Activated CD8-positive, alpha-beta memory T cell treated with anti-CD3 and anti-CD28 coated beads, Interleukin-2, amount 50 U/mL, for 24 hours (primary cell): Measurements from ENCODE around the gene CLCN5.
"Not testable (repeated sequence)": the region's sequence is repeated elsewhere in the genome, so short reads cannot be mapped to it uniquely, and the experiment has no call there.

ENCODE experiments used
- DNase-seq: peaks from one replicate; pipeline ENCODE4 v3.0.0-alpha.2; 2020; ENCODE audit errors: extremely low read depth

The CLCN5 gene

DNA sequence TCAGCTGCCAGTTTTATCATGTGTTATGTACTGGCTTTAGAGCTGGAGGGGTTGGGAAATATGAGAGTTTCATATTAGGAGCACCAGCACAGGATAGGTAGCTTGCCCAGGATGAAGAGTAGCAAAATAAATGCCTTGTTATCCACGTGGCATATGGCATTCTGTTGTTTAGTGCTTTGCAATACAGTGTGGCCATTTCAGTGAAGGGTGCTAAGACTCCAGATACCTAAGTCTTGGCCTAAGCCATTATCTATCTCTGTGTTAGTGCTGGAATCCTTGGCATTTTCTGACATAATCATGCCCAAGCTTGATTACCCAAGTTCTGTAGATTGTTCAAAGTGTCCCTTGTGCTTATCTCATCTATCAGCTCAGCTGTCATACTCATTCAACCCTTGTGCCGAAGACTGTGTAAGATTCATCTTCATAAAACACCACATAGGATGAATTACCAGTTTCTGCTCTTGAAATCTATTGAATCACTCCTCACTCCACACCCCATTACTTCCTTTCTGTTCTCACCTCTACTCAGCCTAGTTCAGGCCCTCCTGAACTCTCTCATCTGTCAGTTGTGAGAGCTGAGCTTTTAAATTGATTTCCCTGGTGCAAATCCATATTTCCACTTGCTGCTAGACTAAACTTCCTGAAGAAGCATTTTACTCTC, 73.5 kb downstream of the CLCN5 start:
- no peak for DNase-seq

DNA sequence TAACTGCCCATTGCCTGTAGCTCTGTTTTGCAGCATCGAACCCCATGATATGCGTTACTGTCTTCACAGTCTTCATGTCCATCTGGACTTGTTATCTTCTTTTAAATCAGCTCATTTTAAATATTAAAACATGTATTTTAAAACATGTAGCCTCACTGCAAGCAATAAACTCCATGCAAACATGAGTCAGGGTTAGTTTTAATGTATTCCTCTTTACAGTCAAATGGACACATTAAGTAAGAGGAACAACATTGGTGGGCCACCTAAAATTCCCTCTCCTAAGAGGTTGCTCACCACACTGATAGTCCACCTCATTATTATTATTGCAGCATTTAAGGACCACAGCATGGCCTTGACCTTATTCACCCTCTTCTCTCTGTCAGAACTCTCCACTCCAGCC, 74.1 kb downstream of the CLCN5 start:
- no peak for DNase-seq

DNA sequence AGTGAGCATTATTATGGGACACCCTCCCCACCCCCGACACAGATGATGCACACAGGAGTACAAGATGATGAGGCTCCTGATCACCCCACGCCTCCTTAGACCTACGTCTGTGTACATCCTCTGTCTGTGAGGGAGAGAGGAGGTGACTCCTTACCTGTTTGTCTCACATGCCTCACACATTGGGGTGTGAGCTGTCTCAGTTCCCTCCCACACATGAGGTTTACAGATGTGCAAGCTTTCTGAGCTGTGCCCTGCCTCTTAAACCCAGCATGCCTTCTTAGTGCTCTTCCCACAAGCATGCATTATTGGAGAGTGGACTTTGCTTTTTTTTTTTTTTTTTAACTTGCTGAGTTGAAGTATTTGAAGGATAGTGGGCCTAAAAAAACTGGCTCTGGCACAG, 76.7 kb downstream of the CLCN5 start:
- DNase-seq: no peak

DNA sequence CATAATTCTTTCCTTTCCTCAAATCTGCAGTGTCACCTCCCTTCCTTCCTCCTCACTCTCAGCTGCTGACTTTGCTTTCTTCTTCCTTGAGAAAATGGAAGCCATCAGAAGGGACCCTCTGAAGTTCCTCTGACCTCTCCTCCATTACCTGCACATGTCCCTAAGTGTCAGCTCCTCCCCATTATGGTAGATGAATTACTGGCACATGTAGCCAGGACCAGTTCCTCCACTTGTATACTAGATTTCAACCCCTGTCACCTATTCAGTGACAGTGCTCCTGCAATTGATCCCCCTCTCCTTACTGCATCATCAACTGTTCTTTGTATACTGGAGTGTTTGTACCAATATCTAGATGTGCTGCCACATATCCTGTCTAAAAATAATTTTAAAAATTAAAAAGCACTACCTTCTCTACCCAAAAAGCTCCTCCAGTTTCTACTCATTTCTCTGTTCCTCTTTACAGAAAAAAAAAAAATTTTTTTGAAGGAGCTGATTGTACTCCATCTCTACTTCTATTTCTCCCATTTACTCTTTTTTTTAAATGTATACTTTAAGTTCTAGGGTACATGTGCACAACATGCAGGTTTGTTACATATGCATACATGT, 78.6 kb downstream of the CLCN5 start:
- no peak for DNase-seq

DNA sequence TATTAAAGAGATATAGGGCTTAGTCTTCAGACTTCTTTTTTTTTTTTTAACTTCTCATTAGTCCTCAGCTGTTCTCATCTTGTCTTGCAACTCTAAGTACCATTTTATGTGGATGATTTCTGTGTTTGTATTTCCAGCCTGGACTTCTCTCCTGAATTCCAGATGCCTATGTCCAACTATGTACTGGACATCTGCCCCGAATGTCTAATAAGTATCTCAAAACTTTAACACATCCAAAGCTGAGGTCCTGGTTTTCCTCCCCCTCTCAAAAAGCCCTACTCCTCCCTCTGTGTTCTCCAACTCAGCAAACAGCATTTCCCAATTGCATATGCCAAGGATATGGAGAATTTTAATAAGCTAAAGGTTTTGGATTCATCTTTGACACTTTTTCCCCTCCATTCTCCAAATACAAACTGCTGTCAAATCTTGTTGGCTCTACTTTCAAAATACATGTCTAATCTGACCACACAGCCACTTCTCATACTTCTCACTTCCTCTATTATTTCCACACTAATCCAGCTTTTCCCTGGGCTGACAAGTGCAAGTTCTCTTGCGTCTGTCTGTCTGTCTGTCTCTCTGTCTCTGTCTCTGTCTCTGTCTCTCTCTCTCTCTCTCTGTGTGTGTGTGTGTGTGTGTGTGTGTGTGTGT, 79.8 kb downstream of the CLCN5 start:
- DNase-seq: no peak

DNA sequence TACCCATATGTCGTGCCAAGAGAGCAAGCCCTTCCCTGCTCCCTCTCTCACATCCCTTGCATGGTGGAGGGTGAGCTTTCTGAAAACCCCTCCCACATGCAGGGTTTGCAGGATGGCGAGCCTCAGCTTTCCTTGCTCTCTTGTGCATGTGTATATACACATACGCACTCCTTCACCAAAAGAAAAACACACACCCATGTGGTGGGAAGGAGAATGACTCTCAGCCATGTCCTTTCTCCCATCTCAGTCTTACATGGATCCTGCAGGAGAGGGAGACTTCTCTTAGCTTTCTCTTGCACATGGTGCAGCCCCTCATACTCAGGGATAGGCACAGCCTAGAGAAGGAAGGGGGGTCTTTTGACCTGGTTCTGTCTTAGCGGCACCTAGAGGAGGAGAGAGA, 81.1 kb downstream of the CLCN5 start:
- no peak for DNase-seq

DNA sequence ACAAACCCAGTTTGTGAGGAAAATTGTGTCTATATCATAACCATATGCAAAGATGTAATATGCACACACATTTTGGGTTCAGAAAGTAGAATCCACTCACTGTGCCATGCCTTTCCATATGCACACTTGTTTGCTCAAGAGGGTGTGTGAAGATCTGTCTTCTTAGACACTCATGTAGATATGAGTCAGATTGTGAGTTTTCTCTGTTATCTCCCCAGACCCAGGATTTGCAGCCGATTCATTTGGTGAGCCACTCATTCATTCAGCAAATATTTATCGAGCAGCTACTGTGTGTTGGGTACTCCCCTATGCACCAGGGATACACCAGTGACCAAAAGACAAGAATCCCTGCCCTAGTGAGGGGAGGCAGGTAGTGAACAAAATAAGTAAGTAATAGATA, 81.5 kb downstream of the CLCN5 start:
- no peak for DNase-seq

DNA sequence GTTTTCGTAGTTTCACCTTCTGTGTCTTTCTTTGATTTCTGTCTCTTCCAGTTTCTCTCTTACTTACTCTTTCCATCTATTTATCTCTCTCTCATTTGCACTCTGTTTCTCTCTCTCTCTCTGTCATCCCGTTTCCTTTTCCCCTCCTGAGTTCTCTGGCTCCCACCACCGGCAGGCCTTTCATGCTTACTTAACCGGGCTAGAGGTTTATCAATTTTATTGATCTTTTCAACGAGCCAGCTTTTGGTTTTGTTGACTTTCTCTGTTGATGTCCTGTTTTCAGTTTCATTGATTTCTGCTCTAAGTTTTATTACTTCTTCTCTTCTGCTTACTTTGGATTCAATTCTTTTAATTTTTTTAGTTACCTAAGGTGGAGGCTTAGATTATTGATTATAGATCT, 103.2 kb downstream of the CLCN5 start:
- not testable (repeated sequence) for DNase-seq

DNA sequence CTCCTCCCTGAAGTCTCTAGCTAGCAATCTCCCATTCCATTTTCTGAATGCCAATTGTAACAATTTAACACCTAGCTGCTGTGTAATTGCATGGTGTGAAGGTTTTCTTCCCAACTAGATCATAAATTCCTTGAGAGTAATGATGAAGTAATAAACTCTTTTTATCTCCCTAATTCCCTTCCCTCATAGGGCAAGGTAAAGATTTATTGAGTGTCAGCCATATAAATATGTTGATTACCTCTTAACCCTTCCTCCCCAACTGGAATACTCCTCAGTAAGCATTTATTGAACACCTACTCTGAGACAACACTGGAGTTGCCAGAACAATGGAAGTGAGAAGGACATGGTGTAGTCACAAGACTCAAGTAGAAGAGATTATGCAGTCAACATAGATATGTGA, 112.7 kb downstream of the CLCN5 start:
- no peak for DNase-seq

DNA sequence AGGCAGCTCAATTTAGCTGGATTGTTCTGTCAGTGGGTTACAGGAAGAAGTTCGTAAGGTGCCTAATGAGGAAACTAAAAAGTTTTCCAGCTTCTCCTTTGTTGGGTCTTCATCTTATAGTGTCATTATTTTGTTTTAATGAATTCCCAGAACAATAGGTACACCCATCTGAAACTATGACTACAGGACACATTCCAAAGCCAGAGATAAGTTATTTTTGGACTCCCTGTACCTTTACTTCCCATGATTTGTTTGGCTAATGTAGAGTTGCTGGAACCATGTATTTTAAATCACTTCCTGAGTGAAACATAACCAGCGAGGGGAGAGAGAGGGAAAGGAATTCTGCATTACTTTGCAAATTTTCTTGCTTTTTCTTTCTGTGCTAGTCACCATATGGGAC, 114.0 kb downstream of the CLCN5 start:
- DNase-seq: no peak

DNA sequence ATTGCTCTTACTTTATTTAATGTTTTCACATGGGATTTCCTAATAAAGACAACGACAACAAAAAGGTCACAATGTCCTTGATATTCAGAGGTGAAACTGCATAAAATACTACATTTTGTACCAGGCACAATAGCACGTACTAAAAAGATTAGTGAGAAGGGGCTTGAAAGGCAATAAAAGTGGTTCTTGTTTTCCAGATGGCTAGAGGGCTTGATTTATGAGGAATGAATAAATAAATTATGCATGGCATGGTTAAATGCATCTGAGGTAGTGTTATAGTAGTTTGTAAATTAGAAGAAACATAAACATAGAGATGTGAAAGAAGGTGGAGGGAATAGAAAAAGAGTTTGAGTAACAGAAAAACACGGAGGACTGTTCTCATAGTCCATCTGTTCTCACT, 123.4 kb downstream of the CLCN5 start:
- no peak for DNase-seq

DNA sequence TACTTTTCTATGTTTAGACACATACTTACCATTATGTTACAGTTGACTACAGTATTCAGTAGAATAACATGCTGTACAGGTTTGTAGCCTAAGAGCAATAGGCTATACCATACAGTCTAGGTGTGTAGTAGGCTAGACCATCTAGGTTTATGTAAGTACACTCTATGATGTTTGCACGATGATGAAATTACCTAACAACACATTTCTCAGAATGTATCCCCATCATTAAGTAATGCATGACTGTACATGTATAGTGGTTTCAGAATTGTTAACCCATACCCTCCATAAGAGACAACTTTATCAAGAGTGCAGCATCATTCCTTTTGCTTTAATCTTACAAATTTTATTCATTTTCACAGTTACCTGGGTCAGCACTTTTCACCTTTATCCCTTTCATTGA, 126.8 kb downstream of the CLCN5 start:
- DNase-seq: no peak

DNA sequence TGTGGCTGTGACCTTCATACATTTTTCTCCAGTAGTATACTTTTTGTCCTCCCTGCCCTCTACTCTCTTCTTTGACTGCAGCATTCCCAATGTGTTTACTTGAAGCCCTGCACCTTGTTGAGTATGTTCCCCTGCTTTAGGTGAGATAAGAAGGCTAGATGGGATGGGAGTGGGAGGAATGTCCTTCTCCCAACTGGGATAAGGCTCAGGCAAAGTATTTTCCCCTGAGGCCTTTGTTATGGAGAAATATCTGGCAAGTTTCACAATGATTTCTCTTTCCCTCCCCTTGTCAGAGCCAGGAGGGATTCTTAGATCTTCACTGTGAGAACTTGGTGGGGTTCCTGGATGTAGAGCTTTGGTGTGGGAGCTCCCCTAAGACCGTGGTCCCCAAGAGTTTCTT, 131.8 kb downstream of the CLCN5 start:
- DNase-seq: no peak

DNA sequence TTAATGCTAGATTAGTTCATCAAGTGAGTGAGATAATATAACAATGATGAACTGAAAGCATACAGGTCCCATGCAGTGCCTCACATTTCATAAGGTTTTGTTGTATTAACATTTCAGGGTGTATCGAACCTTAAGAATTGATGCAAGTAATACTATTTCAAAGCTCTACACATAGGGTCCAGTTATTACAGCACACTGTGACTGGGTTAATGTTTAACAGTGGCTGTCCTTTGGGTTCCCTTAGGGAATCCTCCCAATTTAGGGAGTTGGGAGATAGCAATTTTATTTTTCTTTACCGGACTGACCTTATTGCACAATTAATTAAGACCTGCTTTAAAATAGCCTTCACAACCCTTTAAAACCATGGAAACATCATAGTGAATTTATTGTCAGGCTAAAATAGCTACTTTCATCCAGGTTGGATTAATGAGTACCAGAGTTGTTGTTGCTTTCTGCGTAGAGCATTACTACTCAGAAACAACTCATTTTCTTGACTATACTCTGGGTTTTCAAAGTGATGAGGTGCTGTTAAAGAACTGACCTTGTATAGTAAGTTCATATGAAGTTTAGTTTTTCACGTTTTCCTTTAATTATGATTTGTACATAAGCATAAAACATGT, 144.0 kb downstream of the CLCN5 start:
- no peak for DNase-seq

DNA sequence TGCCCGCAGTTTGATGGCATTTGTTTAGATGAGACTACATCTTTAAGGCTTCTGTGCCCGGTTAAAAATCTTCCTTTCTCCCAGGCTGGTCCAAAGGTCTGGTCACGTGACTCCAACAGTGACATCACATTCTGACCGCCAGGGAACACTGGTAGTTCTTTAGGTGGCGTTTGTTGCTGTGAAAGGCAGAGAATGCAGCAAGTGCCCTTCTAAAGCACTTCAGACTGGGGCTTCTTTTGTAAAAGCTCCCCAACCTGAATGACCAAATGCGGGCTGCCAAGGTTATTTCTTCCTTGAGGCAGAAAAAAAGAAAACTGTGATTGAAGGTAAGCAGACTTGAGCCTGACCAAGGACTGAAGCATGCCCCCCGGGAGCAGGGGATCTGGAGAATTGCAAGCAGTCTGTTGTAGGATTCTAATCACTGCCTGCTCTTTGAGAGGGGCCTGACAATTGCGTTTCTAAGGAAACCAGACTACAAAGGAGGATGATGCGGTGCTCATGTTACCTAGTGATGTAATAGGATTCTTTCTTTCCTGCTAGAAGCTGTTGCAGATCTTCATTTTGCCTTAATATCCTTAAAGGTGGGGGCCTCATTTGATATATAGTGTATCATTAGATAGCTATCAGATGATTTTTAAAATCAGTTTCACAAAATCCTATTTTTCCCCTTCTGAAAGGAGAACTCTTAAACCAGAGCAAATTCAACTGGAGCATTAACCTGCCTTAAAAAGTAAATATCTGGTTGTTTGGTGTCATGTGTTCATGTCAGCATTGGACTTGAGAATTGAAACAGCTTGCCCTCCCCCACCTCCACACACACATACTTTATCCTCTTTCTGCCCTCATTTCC, 145.3 kb downstream of the CLCN5 start:
- no peak for DNase-seq

DNA sequence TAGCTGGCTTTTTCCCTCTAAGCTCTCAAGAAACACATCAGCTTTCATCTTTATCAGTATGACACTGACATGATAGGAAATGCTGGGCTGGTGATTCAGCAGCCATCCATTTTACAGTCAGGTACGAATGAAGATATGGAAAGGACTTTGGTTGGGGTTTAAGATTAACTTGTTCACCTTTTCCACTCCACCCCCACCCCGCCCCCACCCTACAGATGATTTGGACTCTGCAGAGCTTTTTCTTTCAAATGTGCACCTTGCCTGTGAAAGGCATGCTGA, 145.8 kb downstream of the CLCN5 start:
- DNase-seq: no peak

DNA sequence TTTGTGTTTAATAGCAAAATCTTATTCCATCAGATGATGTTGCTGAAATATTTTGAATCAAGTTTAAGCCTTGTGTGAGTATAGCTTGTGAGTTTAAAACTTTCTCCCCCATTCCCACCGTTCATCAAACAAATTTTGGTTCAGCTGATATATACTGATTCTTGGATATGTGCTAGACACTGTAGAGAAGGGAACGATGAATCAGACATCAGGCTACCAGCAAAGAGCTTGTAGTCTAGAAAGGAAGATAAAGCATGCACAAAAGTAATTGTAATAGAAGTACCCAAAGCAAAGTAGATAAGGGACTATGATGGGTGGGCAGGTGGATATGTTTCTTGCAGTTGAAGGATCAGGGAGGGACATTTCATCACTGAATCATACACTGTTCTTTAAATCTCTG, 146.5 kb downstream of the CLCN5 start:
- no peak for DNase-seq

DNA sequence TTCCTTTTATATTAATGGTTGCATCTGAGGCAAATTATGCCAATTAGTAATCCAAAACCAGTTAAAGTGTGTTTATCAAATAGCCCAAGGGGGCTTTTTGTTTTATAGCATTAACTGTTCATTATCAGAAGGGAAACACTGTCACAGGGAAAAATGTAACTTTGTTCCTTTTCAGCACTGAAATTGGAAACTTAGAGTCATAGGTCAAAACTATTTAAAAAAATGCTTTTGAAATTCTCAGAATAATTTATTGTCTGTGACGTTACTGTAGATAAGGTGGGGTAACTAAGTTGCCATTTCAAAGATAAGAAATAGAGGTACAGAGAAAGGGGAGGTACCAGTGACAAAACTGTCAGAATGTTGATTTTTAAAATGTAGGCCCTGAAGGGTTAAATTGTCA, 149.1 kb downstream of the CLCN5 start:
- DNase-seq: no peak

DNA sequence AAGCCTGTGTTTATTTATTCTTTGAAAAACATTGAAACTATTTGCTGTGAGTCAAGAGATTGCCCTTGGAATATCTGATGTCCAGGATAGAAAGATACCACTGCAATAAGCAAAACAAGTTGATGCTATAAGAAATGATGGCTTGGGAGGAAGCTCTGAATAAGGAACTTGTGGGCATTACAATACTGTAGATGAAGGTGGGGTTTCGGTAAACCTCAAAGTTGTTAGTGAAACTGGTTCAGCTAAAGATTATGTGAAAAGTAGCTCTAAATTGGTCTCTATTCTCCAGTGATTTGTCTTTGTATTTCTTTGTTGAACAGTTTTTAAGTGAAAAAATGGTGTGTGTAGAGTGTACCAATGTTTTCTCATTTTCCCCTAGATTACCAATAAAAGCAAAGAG, 149.7 kb downstream of the CLCN5 start:
- DNase-seq: no peak

DNA sequence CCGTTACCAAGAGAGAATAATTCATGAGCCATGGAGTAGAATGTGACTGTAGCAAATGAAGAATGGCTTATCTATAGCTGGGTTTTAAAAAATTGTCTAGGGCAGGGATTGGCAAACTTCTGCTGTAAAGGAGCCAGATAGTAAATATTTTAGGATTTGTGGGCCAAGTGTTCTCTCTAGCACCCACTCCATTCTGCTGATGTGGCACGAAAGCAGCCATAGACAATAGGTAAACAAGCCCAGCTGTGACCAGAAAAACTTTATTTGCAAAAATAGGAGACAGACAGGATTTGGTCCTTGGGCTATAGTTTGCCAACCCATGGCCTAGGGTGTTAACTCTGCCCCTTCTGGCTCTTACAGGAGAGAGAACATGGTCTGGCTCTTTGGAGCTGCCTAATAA, 151.2 kb downstream of the CLCN5 start:
- no peak for DNase-seq

DNA sequence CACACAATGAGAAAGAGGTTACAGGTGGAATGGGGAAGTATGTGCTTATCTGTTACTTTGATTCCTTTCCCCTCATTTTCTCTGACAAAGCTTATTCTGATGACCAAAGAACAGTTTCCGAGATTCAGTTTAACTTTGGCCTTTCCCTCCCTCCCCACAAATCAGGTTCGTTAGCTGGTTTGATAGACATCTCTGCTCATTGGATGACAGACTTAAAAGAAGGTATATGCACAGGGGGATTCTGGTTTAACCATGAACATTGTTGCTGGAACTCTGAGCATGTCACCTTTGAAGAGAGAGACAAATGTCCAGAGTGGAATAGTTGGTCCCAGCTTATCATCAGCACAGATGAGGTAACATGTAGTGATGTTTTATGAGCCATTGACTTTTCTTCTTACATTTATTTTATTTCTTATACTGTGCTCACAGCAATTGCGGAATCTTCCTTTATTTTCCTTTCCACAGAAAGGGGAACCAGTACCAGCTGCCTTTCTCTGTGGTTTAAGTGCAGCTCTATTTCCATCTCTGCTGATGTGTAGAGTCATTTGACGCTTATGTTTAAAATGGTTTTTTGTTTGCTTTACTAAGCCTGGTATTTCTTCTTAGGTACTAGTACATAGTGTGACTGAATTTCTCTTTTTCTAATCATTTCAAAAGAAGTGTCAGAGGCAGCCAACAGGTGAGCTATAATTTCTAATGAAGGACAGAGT, 153.4 kb downstream of the CLCN5 start:
- no peak for DNase-seq
